GM21786 (cell line): ENCODE measurements around the gene GRHL3.

Experiments used
- ATAC-seq: cut with Tn5 transposase; IDR thresholded peaks from one replicate; pipeline ENCODE4 v1.9.1; 2021; ENCODE audit not compliant: unreplicated experiment

Gene GRHL3

GRCh38 chr1:24292887-24293286, 26.3 kb upstream of the GRHL3 start:
- no peak for ATAC-seq

- ATAC-seq = no peak
These were observed 25.5 kb upstream of the GRHL3 start for GRCh38 chr1:24293392-24294227.

- no peak for ATAC-seq
These were observed 24.9 kb upstream of the GRHL3 start for GRCh38 chr1:24294228-24294672.

- ATAC-seq = no peak
These were observed 24.3 kb upstream of the GRHL3 start for GRCh38 chr1:24294716-24295371.

- ATAC-seq = no peak
These were observed 23.6 kb upstream of the GRHL3 start for GRCh38 chr1:24295535-24295934.

- ATAC-seq = no peak
These were observed 21.8 kb upstream of the GRHL3 start for GRCh38 chr1:24297187-24297851.

GRCh38 chr1:24297852-24298232, 21.3 kb upstream of the GRHL3 start:
- no peak for ATAC-seq

- no peak for ATAC-seq
These were observed 20.6 kb upstream of the GRHL3 start for GRCh38 chr1:24298606-24299005.

- no peak for ATAC-seq
These were observed 19.3 kb upstream of the GRHL3 start for GRCh38 chr1:24299901-24300300.

- ATAC-seq = no peak
These were observed 18.0 kb upstream of the GRHL3 start for GRCh38 chr1:24300971-24301784.

GRCh38 chr1:24301785-24302175, 17.4 kb upstream of the GRHL3 start:
- no peak for ATAC-seq

GRCh38 chr1:24302209-24302611, 16.9 kb upstream of the GRHL3 start:
- no peak for ATAC-seq

- ATAC-seq = no peak
These were observed 15.6 kb upstream of the GRHL3 start for GRCh38 chr1:24303600-24303999.

GRCh38 chr1:24304763-24305162, 14.4 kb upstream of the GRHL3 start:
- no peak for ATAC-seq

GRCh38 chr1:24308365-24309015, 10.7 kb upstream of the GRHL3 start:
- no peak for ATAC-seq

GRCh38 chr1:24309762-24310485, 9.2 kb upstream of the GRHL3 start:
- ATAC-seq = no peak

- ATAC-seq = no peak
These were observed 7.9 kb upstream of the GRHL3 start for GRCh38 chr1:24311234-24311633.

- no peak for ATAC-seq
These were observed 7.4 kb upstream of the GRHL3 start for GRCh38 chr1:24311741-24312140.

- ATAC-seq = no peak
These were observed 3.8 kb upstream of the GRHL3 start for GRCh38 chr1:24315391-24315790.

GRCh38 chr1:24316645-24317044, 2.5 kb upstream of the GRHL3 start:
- ATAC-seq = no peak
